DOHH2 (cell line): ENCODE measurements around the gene FOXI1.

Source experiments
- H3F3A ChIP-seq: fragments of 200-600 bp; sonication (generic), shearing (Covaris generic); 2 replicates; pipeline ENCODE4 v1.6.0; 2016; ENCODE audit warnings: antibody characterized with exemption, mild to moderate bottlenecking; ENCODE audit not compliant: control insufficient read depth, insufficient read depth
- H3K27ac ChIP-seq: fragments of 200-600 bp; sonication (generic); 2 replicates; pipeline ENCODE4 v1.5.1; 2014; ENCODE audit warnings: low read depth, mild to moderate bottlenecking, low read length, moderate library complexity
- H3K27me3 ChIP-seq: fragments of 200-600 bp; sonication (generic); 2 replicates; pipeline ENCODE4 v1.6.1; 2014; ENCODE audit warnings: mild to moderate bottlenecking, low read length, mixed read lengths; ENCODE audit not compliant: control insufficient read depth
- H3K36me3 ChIP-seq: fragments of 200-600 bp; sonication (generic); 2 replicates; pipeline ENCODE4 v1.6.1; 2014; ENCODE audit warnings: mild to moderate bottlenecking, low read length, moderate library complexity, mixed read lengths; ENCODE audit not compliant: control insufficient read depth
- H3K4me1 ChIP-seq: fragments of 200-600 bp; sonication (generic); 2 replicates; pipeline ENCODE4 v1.6.1; 2014; ENCODE audit warnings: mild to moderate bottlenecking, low read length, mixed read lengths; ENCODE audit not compliant: control insufficient read depth
- H3K4me2 ChIP-seq: fragments of 200-600 bp; sonication (generic); 2 replicates; pipeline ENCODE4 v1.6.0; 2014; ENCODE audit warnings: mild to moderate bottlenecking, low read length, moderate library complexity
- H3K4me3 ChIP-seq: fragments of 200-600 bp; sonication (generic); 2 replicates; pipeline ENCODE4 v1.5.1; 2014; ENCODE audit warnings: mild to moderate bottlenecking, low read length, mixed read lengths
- H3K79me2 ChIP-seq: fragments of 200-600 bp; sonication (generic); 2 replicates; pipeline ENCODE4 v1.6.1; 2014; ENCODE audit warnings: mild to moderate bottlenecking, low read length, mixed read lengths; ENCODE audit not compliant: control insufficient read depth
- H3K9me2 ChIP-seq: fragments of 200-600 bp; sonication (generic); replicated peaks from 2 replicates; pipeline ENCODE4 v1.6.1; 2014; ENCODE audit warnings: mild to moderate bottlenecking, low read length, mixed read lengths; ENCODE audit not compliant: control insufficient read depth
- H3K9me3 ChIP-seq: fragments of 200-600 bp; sonication (generic); 2 replicates; pipeline ENCODE4 v1.6.1; 2014; ENCODE audit warnings: antibody characterized with exemption, low read length, mixed read lengths; ENCODE audit not compliant: control insufficient read depth, insufficient read depth
- H4K20me1 ChIP-seq: fragments of 200-600 bp; sonication (generic); 2 replicates; pipeline ENCODE4 v1.6.0; 2014; ENCODE audit warnings: low read depth, mild to moderate bottlenecking, antibody characterized with exemption, low read length, moderate library complexity; ENCODE audit not compliant: control insufficient read depth, insufficient read depth
- EZH2phosphoT487 ChIP-seq: fragments of 200-600 bp; sonication (generic); IDR thresholded peaks from 2 replicates; pipeline ENCODE4 v1.6.1; 2017; ENCODE audit warnings: borderline replicate concordance, mild to moderate bottlenecking, antibody characterized with exemption, low read length, moderate library complexity, mixed read lengths
- TF ChIP-seq, protein P1 (sequence below): fragments of 200-600 bp; sonication (generic); IDR thresholded peaks from one replicate; pipeline ENCODE4 v1.5.1; 2014; ENCODE audit warnings: antibody characterized with exemption, mild to moderate bottlenecking, low read depth, low read length; ENCODE audit not compliant: poor library complexity, severe bottlenecking

The FOXI1 gene

GRCh38 chr5:170143091-170143490 is 37.4 kb downstream of the FOXI1 start:
- H3K9me2 ChIP-seq = no peaks in the 10 kb centered on the region
- no peak overlapping the region for H3K4me3 ChIP-seq
- no peak overlapping the region for H3K27ac ChIP-seq
- H4K20me1 ChIP-seq = no peaks in the 10 kb centered on the region
- no peak overlapping the region for H3K4me2 ChIP-seq
- H3K4me1 ChIP-seq = peaks cover 5% of the 10 kb centered on the region
- H3K27me3 ChIP-seq = no peaks in the 10 kb centered on the region
- H3K79me2 ChIP-seq = no peaks in the 10 kb centered on the region
- no peaks in the 10 kb centered on the region for H3F3A ChIP-seq
- no peaks in the 10 kb centered on the region for H3K36me3 ChIP-seq
- H3K9me3 ChIP-seq = no peaks in the 10 kb centered on the region
- TF ChIP-seq, protein P1, sequence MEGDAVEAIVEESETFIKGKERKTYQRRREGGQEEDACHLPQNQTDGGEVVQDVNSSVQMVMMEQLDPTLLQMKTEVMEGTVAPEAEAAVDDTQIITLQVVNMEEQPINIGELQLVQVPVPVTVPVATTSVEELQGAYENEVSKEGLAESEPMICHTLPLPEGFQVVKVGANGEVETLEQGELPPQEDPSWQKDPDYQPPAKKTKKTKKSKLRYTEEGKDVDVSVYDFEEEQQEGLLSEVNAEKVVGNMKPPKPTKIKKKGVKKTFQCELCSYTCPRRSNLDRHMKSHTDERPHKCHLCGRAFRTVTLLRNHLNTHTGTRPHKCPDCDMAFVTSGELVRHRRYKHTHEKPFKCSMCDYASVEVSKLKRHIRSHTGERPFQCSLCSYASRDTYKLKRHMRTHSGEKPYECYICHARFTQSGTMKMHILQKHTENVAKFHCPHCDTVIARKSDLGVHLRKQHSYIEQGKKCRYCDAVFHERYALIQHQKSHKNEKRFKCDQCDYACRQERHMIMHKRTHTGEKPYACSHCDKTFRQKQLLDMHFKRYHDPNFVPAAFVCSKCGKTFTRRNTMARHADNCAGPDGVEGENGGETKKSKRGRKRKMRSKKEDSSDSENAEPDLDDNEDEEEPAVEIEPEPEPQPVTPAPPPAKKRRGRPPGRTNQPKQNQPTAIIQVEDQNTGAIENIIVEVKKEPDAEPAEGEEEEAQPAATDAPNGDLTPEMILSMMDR = no peak
- TF ChIP-seq EZH2phosphoT487 = no peak

DNA sequence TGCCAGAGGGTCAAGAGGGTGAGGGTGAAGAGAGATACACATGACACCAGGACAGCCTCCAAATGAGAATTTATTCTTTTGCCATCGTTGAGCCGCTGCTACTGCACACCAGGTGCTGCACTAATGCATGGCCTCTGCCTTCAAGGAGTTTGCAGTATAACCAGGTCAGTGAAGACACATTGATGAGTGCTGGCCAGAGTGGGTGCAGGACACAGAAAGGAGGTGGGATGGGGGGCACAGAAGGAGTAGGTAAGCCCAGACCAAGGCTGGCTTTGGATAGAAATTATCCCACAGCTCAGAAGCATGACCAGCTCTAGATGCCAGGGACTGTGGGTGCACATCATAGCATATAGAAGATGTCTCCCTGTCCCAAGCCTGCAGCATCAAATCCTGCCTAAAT is 38.0 kb downstream of the FOXI1 start:
- Histone ChIP-seq H3K4me1 (peaks cover 5% of the 10 kb centered on the region), H3K9me2 (no peaks in the 10 kb centered on the region), H3K4me2 (no peak overlapping the region), H4K20me1 (no peaks in the 10 kb centered on the region), H3F3A (no peaks in the 10 kb centered on the region), H3K36me3 (no peaks in the 10 kb centered on the region), H3K27ac (no peak overlapping the region), H3K79me2 (no peaks in the 10 kb centered on the region), H3K9me3 (no peaks in the 10 kb centered on the region), H3K27me3 (no peaks in the 10 kb centered on the region), H3K4me3 (no peak overlapping the region)
- no peak for TF ChIP-seq EZH2phosphoT487
- TF ChIP-seq, protein P1 = no peak

- H3K27me3 ChIP-seq = no peaks in the 10 kb centered on the region
- H3K36me3 ChIP-seq = no peaks in the 10 kb centered on the region
- H3K4me2 ChIP-seq = no peak overlapping the region
- no peaks in the 10 kb centered on the region for H3F3A ChIP-seq
- H3K79me2 ChIP-seq = no peaks in the 10 kb centered on the region
- no peaks in the 10 kb centered on the region for H3K9me2 ChIP-seq
- no peak overlapping the region for H3K4me3 ChIP-seq
- no peaks in the 10 kb centered on the region for H3K9me3 ChIP-seq
- TF ChIP-seq, protein P1 = no peak
- no peak for TF ChIP-seq EZH2phosphoT487
- H3K27ac ChIP-seq = no peak overlapping the region
- peaks cover 5% of the 10 kb centered on the region for H3K4me1 ChIP-seq
- H4K20me1 ChIP-seq = no peaks in the 10 kb centered on the region
Measured at GRCh38 chr5:170144286-170145023, 38.8 kb downstream of the FOXI1 start.
